Measurements from ENCODE around the gene KRT4. TPM values are rescaled to one million over a fixed set of nuclear protein-coding genes. Genes with fewer than 3 reads are reported as not detected.

The KRT4 gene
- total RNA-seq, 1 experiment from 2014 or later = not detected

GRCh38 chr12:52862023-52862422, 48.1 kb upstream of the KRT4 start:
- Histone ChIP-seq H2BK5ac (ENCODE audit: insufficient read length, low read length) (no peak overlapping the region), H3K4me1 (ENCODE audit: insufficient read depth, low read length) (no peaks in the 10 kb centered on the region), H4K8ac (replicated peaks; ENCODE audit: insufficient read length, low read depth, low read length) (no peak overlapping the region), H2AK5ac (ENCODE audit: insufficient read length, low read length) (no peak overlapping the region), H3K79me1 (ENCODE audit: insufficient read depth, low read depth, low read length, poor library complexity, severe bottlenecking) (no peaks in the 10 kb centered on the region), H4K20me1 (ENCODE audit: control insufficient read depth, insufficient read depth, insufficient read length) (no peaks in the 10 kb centered on the region), H3K18ac (ENCODE audit: insufficient read length, low read depth, low read length) (no peak overlapping the region), H2AFZ (ENCODE audit: low read length) (no peak overlapping the region), H3K9me3 (ENCODE audit: control insufficient read depth, low read depth, low read length) (no peaks in the 10 kb centered on the region), H3K4ac (ENCODE audit: low read depth, low read length) (no peak overlapping the region), H4K5ac (ENCODE audit: insufficient read length, low read depth, low read length) (no peak overlapping the region), H3K79me2 (ENCODE audit: insufficient read depth, low read length) (no peaks in the 10 kb centered on the region), H4K91ac (ENCODE audit: insufficient read length, low read depth, low read length) (no peak overlapping the region), H3T11ph (ENCODE audit: low read length) (no peak overlapping the region), H3K14ac (ENCODE audit: insufficient read depth, low read length) (no peak overlapping the region), H3K56ac (ENCODE audit: insufficient read length, low read depth, low read length) (no peak overlapping the region), H3K9ac (ENCODE audit: extremely low read depth, insufficient read length, low read length) (no peak overlapping the region), H2BK15ac (ENCODE audit: low read depth, low read length) (no peak overlapping the region), H3K23me2 (ENCODE audit: insufficient read length, low read depth, low read length, poor library complexity, severe bottlenecking) (no peaks in the 10 kb centered on the region), H2BK20ac (ENCODE audit: low read depth, low read length, poor library complexity, severe bottlenecking) (no peak overlapping the region), H3K27me3 (ENCODE audit: insufficient read depth, low read length) (no peaks in the 10 kb centered on the region), H3K27ac (ENCODE audit: insufficient read length, low read depth, low read length) (no peak overlapping the region), H2BK120ac (ENCODE audit: low read depth, low read length, poor library complexity, severe bottlenecking) (no peak overlapping the region), H2BK12ac (ENCODE audit: insufficient read length, low read depth, low read length) (no peak overlapping the region), H3K4me2 (ENCODE audit: insufficient read depth, insufficient read length, low read length) (no peak overlapping the region), H3K23ac (ENCODE audit: insufficient read length, low read depth, low read length) (no peak overlapping the region)
- H3K27ac Mint-ChIP-seq = no peak overlapping the region
- H3K4me1 Mint-ChIP-seq = peaks cover 2 to 3% of the 10 kb centered on the region in 2 experiments
- H3K36me3 Mint-ChIP-seq (ENCODE audit: insufficient read depth in 1 of 3, low read depth in 3 of 3) = no peaks in the 10 kb centered on the region
- TF ChIP-seq CTCF (conservative IDR thresholded peaks at IDR 0.05) = no peak
- WGBS (ENCODE audit: extremely low coverage, insufficient read length, low lambda C conversion rate) = no CpG with 5 or more reads among the region's 2 CpGs
- no peaks in the 10 kb centered on the region for H3K9me3 Mint-ChIP-seq
- peak; percentile 28 for DNase-seq
- H3K4me3 Mint-ChIP-seq = no peak overlapping the region
- H3K27me3 Mint-ChIP-seq (ENCODE audit: low read depth) = no peaks in the 10 kb centered on the region; the same call in none of the 2 replicates

Measured in H9 (cell line).